NCI-H2081 treated with DMSO at 0.1 percent for 48 hours (cell line): ENCODE data around the gene CFL2.
"Not testable (repeated sequence)": the region's sequence is repeated elsewhere in the genome, so short reads cannot be mapped to it uniquely, and the experiment has no call there.

Experiments
- DNase-seq: peaks from one replicate; lab custom pipeline; 2025; lab: John Stamatoyannopoulos, UW

CFL2 gene

GRCh38 chr14:34711796-34712712 lies 2.3 kb downstream of the CFL2 start:
- no peak for DNase-seq

GRCh38 chr14:34711169-34711568 lies 3.2 kb downstream of the CFL2 start:
- DNase-seq: no peak

GRCh38 chr14:34710744-34711143 lies 3.6 kb downstream of the CFL2 start:
- no peak for DNase-seq

GRCh38 chr14:34710006-34710405 lies 4.4 kb downstream of the CFL2 start:
- no peak for DNase-seq

- DNase-seq: no peak
Measured at GRCh38 chr14:34707722-34708121, 6.7 kb downstream of the CFL2 start.

GRCh38 chr14:34701808-34702207 lies 12.6 kb downstream of the CFL2 start:
- DNase-seq: no peak

- DNase-seq: no peak
Measured at GRCh38 chr14:34700622-34701130, 13.7 kb downstream of the CFL2 start.

- DNase-seq: peak; percentile 49
Measured at GRCh38 chr14:34699873-34700621, 14.3 kb downstream of the CFL2 start.

GRCh38 chr14:34694216-34694615 lies 20.2 kb downstream of the CFL2 start:
- not testable (repeated sequence) for DNase-seq

- no peak for DNase-seq
Measured at GRCh38 chr14:34693228-34693939, 21.0 kb downstream of the CFL2 start.

GRCh38 chr14:34692898-34693227 lies 21.5 kb downstream of the CFL2 start:
- no peak for DNase-seq

GRCh38 chr14:34692348-34692747 lies 22.0 kb downstream of the CFL2 start:
- DNase-seq: no peak

GRCh38 chr14:34691206-34691605 lies 23.2 kb downstream of the CFL2 start:
- DNase-seq: no peak

- no peak for DNase-seq
Measured at GRCh38 chr14:34688470-34689206, 25.8 kb downstream of the CFL2 start.

- DNase-seq: no peak
Measured at GRCh38 chr14:34685819-34686428, 28.5 kb downstream of the CFL2 start.

GRCh38 chr14:34684578-34684977 lies 29.8 kb downstream of the CFL2 start:
- DNase-seq: no peak

- no peak for DNase-seq
Measured at GRCh38 chr14:34682787-34683321, 31.5 kb downstream of the CFL2 start.

- no peak for DNase-seq
Measured at GRCh38 chr14:34680806-34681479, 33.5 kb downstream of the CFL2 start.

GRCh38 chr14:34678735-34679134 lies 35.7 kb downstream of the CFL2 start:
- DNase-seq: no peak

- no peak for DNase-seq
Measured at GRCh38 chr14:34678306-34678705, 36.1 kb downstream of the CFL2 start.
